GM12878 (cell line): ENCODE measurements around the gene TNP2. TPM values are rescaled to one million over a fixed set of nuclear protein-coding genes. Genes with fewer than 3 reads are reported as not detected.

ENCODE experiments used
- REST ChIP-seq: IDR thresholded peaks from 2 replicates; pipeline ENCODE4 v1.6.1; 2012; ENCODE audit warnings: mild to moderate bottlenecking, low read depth, low read length
- USF2 ChIP-seq: IDR thresholded peaks from 2 replicates; pipeline ENCODE4 v1.6.1; 2011; ENCODE audit warnings: low read depth, low read length, improper control_type of control experiment, borderline replicate concordance
- ZBTB40 ChIP-seq: fragments of 450-650 bp; IDR thresholded peaks from 2 replicates; pipeline ENCODE4 v1.6.1; 2016; ENCODE audit warnings: mild to moderate bottlenecking, moderate library complexity, borderline replicate concordance
- ZNF687 ChIP-seq: fragments of 450-650 bp; IDR thresholded peaks from 2 replicates; pipeline ENCODE4 v1.6.1; 2017; ENCODE audit warnings: mild to moderate bottlenecking, moderate library complexity
- polyA plus RNA-seq, 11 experiments: library from polyadenylated mRNA; depleted of rRNA in 4 of 11; unstranded in 6 of 11; stranded (reverse) in 5 of 11; fragments of >200 nt; fragmentation: Nextera tagmentation in 4 of 11; fragmentation: Illumina TruSeq in 1 of 11; extraction: Ambion mirVana in 4 of 11; extraction: Trizol in 1 of 11; gene quantifications; 1 replicate in 1 of 11; 2 replicates in 10 of 11; pipeline versions ENCODE4 v1.2.1 to v1.2.3, GENCODE V29; 2011 to 2016; ENCODE audit warnings: inconsistent platforms in 2 of 11, missing spikeins in 2 of 11, low read depth in 1 of 11
- total RNA-seq, 4 experiments: library from RNA; depleted of rRNA in 3 of 4; stranded (reverse); fragments of >200 nt in 3 of 4; fragmentation: Illumina TruSeq in 1 of 4; extraction: Trizol in 1 of 4; gene quantifications; 2 replicates each; pipeline versions ENCODE4 v1.2.1 to v1.2.3, GENCODE V29; 2013 to 2021

Gene TNP2
- total and polyA plus RNA-seq, 10 of the 15 experiments (the other 5 are each of a cell fraction or from before 2014, with no cell fraction given) = not detected

GRCh38 chr16:11270602-11271162, 1.6 kb upstream of the TNP2 start (continued):
- TF ChIP-seq ZBTB40 = no peak
- TF ChIP-seq USF2 = no peak
- no peak for TF ChIP-seq REST
- no peak for TF ChIP-seq ZNF687
